Mesenchymal stem cell (in vitro differentiated cells and primary cell): ENCODE data around the gene MAPK1.
"Not testable (repeated sequence)": the region's sequence is repeated elsewhere in the genome, so short reads cannot be mapped to it uniquely, and the experiment has no call there.

Source experiments
- DNase-seq: peaks from one replicate; pipeline ENCODE4 v3.0.0-alpha.2; 2013
- H2AFZ ChIP-seq: one replicate; pipeline ENCODE4 v1.6.1; 2013; ENCODE audit warnings: low read depth, mild to moderate bottlenecking, control low read depth, inconsistent platforms, low read length, moderate library complexity
- H2AK5ac ChIP-seq: 2 replicates; pipeline ENCODE4 v1.6.1; 2013; ENCODE audit warnings: low read length, moderate library complexity, mild to moderate bottlenecking, inconsistent platforms; ENCODE audit not compliant: severe bottlenecking
- H2BK120ac ChIP-seq: one replicate; pipeline ENCODE4 v1.6.1; 2013; ENCODE audit warnings: low read depth, mild to moderate bottlenecking, inconsistent platforms, low read length, moderate library complexity
- H2BK12ac ChIP-seq, 2 experiments: one replicate each; pipeline ENCODE4 v1.6.1; 2013; ENCODE audit warnings: inconsistent platforms in 2 of 2, low read length in 2 of 2, mild to moderate bottlenecking in 2 of 2, moderate library complexity in 2 of 2, control low read depth in 1 of 2
- H2BK15ac ChIP-seq: one replicate; pipeline ENCODE4 v1.6.1; 2013; ENCODE audit warnings: mild to moderate bottlenecking, low read depth, inconsistent platforms; ENCODE audit not compliant: poor library complexity, severe bottlenecking
- H2BK5ac ChIP-seq: 2 replicates; pipeline ENCODE4 v1.6.1; 2013; ENCODE audit warnings: low read depth, mild to moderate bottlenecking, low read length, control low read depth, inconsistent platforms; ENCODE audit not compliant: poor library complexity, severe bottlenecking
- H3K14ac ChIP-seq, 2 experiments: one replicate each; pipeline ENCODE4 v1.6.1; 2013; ENCODE audit warnings: inconsistent platforms in 2 of 2, low read length in 2 of 2, control low read depth in 1 of 2, mild to moderate bottlenecking in 1 of 2, moderate library complexity in 1 of 2
- H3K18ac ChIP-seq, 2 experiments: one replicate each; pipeline ENCODE4 v1.6.1; 2013; ENCODE audit warnings: inconsistent platforms in 2 of 2, low read length in 2 of 2, control low read depth in 1 of 2, low read depth in 1 of 2, mild to moderate bottlenecking in 1 of 2
- H3K23ac ChIP-seq, 2 experiments: one replicate each; pipeline ENCODE4 v1.6.1; 2013; ENCODE audit warnings: inconsistent platforms in 2 of 2, low read length in 2 of 2, mild to moderate bottlenecking in 2 of 2, moderate library complexity in 2 of 2, control low read depth in 1 of 2
- H3K27ac ChIP-seq: 2 replicates; pipeline ENCODE4 v1.5.1; 2013; ENCODE audit warnings: mild to moderate bottlenecking, moderate library complexity, low read length, control low read depth, inconsistent platforms; ENCODE audit not compliant: poor library complexity, severe bottlenecking
- H3K27me3 ChIP-seq, 2 experiments: 2 replicates each; pipeline versions ENCODE4 v1.6.1 to v1.7.0; 2013; ENCODE audit warnings: low read length in 2 of 2, mild to moderate bottlenecking in 2 of 2, moderate library complexity in 2 of 2, control low read depth in 1 of 2, inconsistent platforms in 1 of 2; ENCODE audit not compliant: control insufficient read depth in 1 of 2, insufficient read depth in 1 of 2
- H3K36me3 ChIP-seq, 2 experiments: 2 replicates each; pipeline versions ENCODE4 v1.6.1 to v1.7.0; 2013; ENCODE audit warnings: low read length in 2 of 2, control low read depth in 1 of 2, inconsistent platforms in 1 of 2, low read depth in 1 of 2, mild to moderate bottlenecking in 1 of 2; ENCODE audit not compliant: insufficient read depth in 2 of 2, control insufficient read depth in 1 of 2
- H3K4ac ChIP-seq, 2 experiments: one replicate each; pipeline ENCODE4 v1.6.1; 2013; ENCODE audit warnings: inconsistent platforms in 2 of 2, low read length in 2 of 2, mild to moderate bottlenecking in 2 of 2, moderate library complexity in 2 of 2, control low read depth in 1 of 2, low read depth in 1 of 2
- H3K4me1 ChIP-seq: 2 replicates; pipeline ENCODE4 v1.6.1; 2013; ENCODE audit warnings: low read depth, low read length, control low read depth; ENCODE audit not compliant: control insufficient read depth, insufficient read depth
- H3K4me2 ChIP-seq: 2 replicates; pipeline ENCODE4 v1.6.1; 2013; ENCODE audit warnings: low read length, mild to moderate bottlenecking, inconsistent platforms; ENCODE audit not compliant: poor library complexity, severe bottlenecking
- H3K4me3 ChIP-seq, 2 experiments: 2 replicates each; pipeline versions ENCODE4 v1.5.1 to v1.7.0; 2013; ENCODE audit warnings: low read length in 2 of 2, mild to moderate bottlenecking in 2 of 2, control low read depth in 1 of 2, low read depth in 1 of 2; ENCODE audit not compliant: insufficient read depth in 1 of 2
- H3K79me1 ChIP-seq: replicated peaks from 2 replicates; pipeline ENCODE4 v1.6.1; 2013; ENCODE audit warnings: mild to moderate bottlenecking, control low read depth, low read length, inconsistent platforms; ENCODE audit not compliant: poor library complexity, severe bottlenecking
- H3K9ac ChIP-seq: 2 replicates; pipeline ENCODE4 v1.7.0; 2013; ENCODE audit warnings: mild to moderate bottlenecking, low read length, moderate library complexity
- H3K9me3 ChIP-seq: 2 replicates; pipeline ENCODE4 v1.7.0; 2013; ENCODE audit warnings: mild to moderate bottlenecking, low read length; ENCODE audit not compliant: control insufficient read depth
- H4K8ac ChIP-seq: one replicate; pipeline ENCODE4 v1.6.1; 2013; ENCODE audit warnings: inconsistent platforms, mild to moderate bottlenecking, low read length, moderate library complexity
- H4K91ac ChIP-seq: one replicate; pipeline ENCODE4 v1.6.1; 2013; ENCODE audit warnings: mild to moderate bottlenecking, low read length, inconsistent platforms
- WGBS: methylation state at CpG from one replicate; pipeline ENCODE4 v1.1.7; 2013; ENCODE audit warnings: mixed read lengths; 5-methylcytosine and 5-hydroxymethylcytosine counted together

MAPK1 gene

GRCh38 chr22:21787565-21787964 is 79.9 kb downstream of the MAPK1 start:
- not testable (repeated sequence) for H3K27ac ChIP-seq, H2BK15ac ChIP-seq, H3K9me3 ChIP-seq, H3K18ac ChIP-seq, H3K23ac ChIP-seq, H3K9ac ChIP-seq, H3K4me1 ChIP-seq, H4K91ac ChIP-seq, H2AFZ ChIP-seq, H2BK5ac ChIP-seq, H3K4me3 ChIP-seq, H2AK5ac ChIP-seq, H2BK12ac ChIP-seq, DNase-seq, H3K14ac ChIP-seq, H3K4me2 ChIP-seq, H3K27me3 ChIP-seq, H3K4ac ChIP-seq, H4K8ac ChIP-seq, H2BK120ac ChIP-seq
- H3K79me1 ChIP-seq = peaks cover 25% of the 10 kb centered on the region
- 99% methylated on average over 10 of the region's 10 CpGs for WGBS
- H3K36me3 ChIP-seq = peaks cover 32 to 56% of the 10 kb centered on the region in 2 experiments

- Histone ChIP-seq H3K79me1 (peaks cover 23% of the 10 kb centered on the region), H3K4me2 (no peak overlapping the region), H3K27me3 (no peaks in the 10 kb centered on the region), H2BK5ac (no peak overlapping the region), H3K27ac (no peak overlapping the region), H3K9ac (no peak overlapping the region), H3K4me1 (peaks cover 4% of the 10 kb centered on the region), H3K18ac (no peak overlapping the region), H3K9me3 (no peaks in the 10 kb centered on the region), H3K4me3 (no peak overlapping the region), H3K14ac (no peak overlapping the region), H2AK5ac (no peak overlapping the region), H4K91ac (no peak overlapping the region), H3K23ac (no peak overlapping the region), H2BK15ac (no peak overlapping the region), H2BK12ac (no peak overlapping the region), H2AFZ (no peak overlapping the region), H3K4ac (no peak overlapping the region), H2BK120ac (no peak overlapping the region), H3K36me3 (peaks cover 39 to 42% of the 10 kb centered on the region in 2 experiments), H4K8ac (no peak overlapping the region)
- DNase-seq = no peak
- WGBS = no CpG with 5 or more reads among the region's 2 CpGs
These were observed 87.2 kb downstream of the MAPK1 start for GRCh38 chr22:21780259-21780658.

GRCh38 chr22:21779444-21779843 is 88.0 kb downstream of the MAPK1 start:
- Histone ChIP-seq H2BK15ac (no peak overlapping the region), H4K91ac (no peak overlapping the region), H3K79me1 (peaks cover 20% of the 10 kb centered on the region), H3K9me3 (no peaks in the 10 kb centered on the region), H2AFZ (no peak overlapping the region), H3K9ac (no peak overlapping the region), H4K8ac (no peak overlapping the region), H3K4me2 (no peak overlapping the region), H3K4ac (no peak overlapping the region), H2BK5ac (no peak overlapping the region), H3K4me1 (peaks cover 4% of the 10 kb centered on the region), H3K18ac (no peak overlapping the region), H3K27ac (no peak overlapping the region), H3K27me3 (no peaks in the 10 kb centered on the region), H3K23ac (no peak overlapping the region), H3K14ac (no peak overlapping the region), H2BK12ac (no peak overlapping the region), H2AK5ac (no peak overlapping the region), H3K4me3 (no peak overlapping the region), H3K36me3 (peaks cover 32 to 35% of the 10 kb centered on the region in 2 experiments), H2BK120ac (no peak overlapping the region)
- 97% methylated on average over 2 of the region's 2 CpGs for WGBS
- DNase-seq = no peak

- H2AK5ac ChIP-seq = no peak overlapping the region
- peaks cover 23% of the 10 kb centered on the region for H3K79me1 ChIP-seq
- no peak overlapping the region for H3K4ac ChIP-seq
- WGBS = 80% methylated on average over 3 of the region's 4 CpGs
- H2BK5ac ChIP-seq = no peak overlapping the region
- no peak overlapping the region for H3K23ac ChIP-seq
- no peak overlapping the region for H4K8ac ChIP-seq
- H4K91ac ChIP-seq = no peak overlapping the region
- peak overlapping the region; percentile 38 for H3K27ac ChIP-seq
- peaks cover 32 to 39% of the 10 kb centered on the region in 2 experiments for H3K36me3 ChIP-seq
- H3K14ac ChIP-seq = no peak overlapping the region
- no peak overlapping the region for H3K4me2 ChIP-seq
- H3K9me3 ChIP-seq = no peaks in the 10 kb centered on the region
- no peak overlapping the region for H2BK120ac ChIP-seq
- H2BK12ac ChIP-seq = no peak overlapping the region
- H3K27me3 ChIP-seq = no peaks in the 10 kb centered on the region
- H3K9ac ChIP-seq = no peak overlapping the region
- no peak overlapping the region for H3K18ac ChIP-seq
- no peak overlapping the region for H2BK15ac ChIP-seq
- H3K4me3 ChIP-seq = no peak overlapping the region
- peak; percentile 83 for DNase-seq
- peaks cover 4% of the 10 kb centered on the region for H3K4me1 ChIP-seq
- no peak overlapping the region for H2AFZ ChIP-seq
These were observed 88.6 kb downstream of the MAPK1 start for GRCh38 chr22:21778705-21779363.
